HTR-8/SVneo (cell line): Measurements from ENCODE around the gene ELMO3.

Source experiments
- DNase-seq: peaks from one replicate; pipeline ENCODE4 v3.0.0; 2011; ENCODE audit warnings: low spot score, mixed read lengths; ENCODE audit not compliant: insufficient read length
- FAIRE-seq: peaks from 2 replicates; lab custom pipeline; 2011; peaks lifted over from hg19 to GRCh38; lab: Jason Lieb, UNC

The ELMO3 gene

GRCh38 chr16:67250045-67250327, 51.1 kb downstream of the ELMO3 start:
- FAIRE-seq (no peak), DNase-seq (no peak)

GRCh38 chr16:67252609-67253497, 53.9 kb downstream of the ELMO3 start:
- FAIRE-seq (no peak), DNase-seq (no peak)
